Endothelial cell of umbilical vein (primary cell): ENCODE results near the gene SLC39A13. TPM values are rescaled to one million over a fixed set of nuclear protein-coding genes. Genes with fewer than 3 reads are reported as not detected.

Source experiments
- BruUV-seq: library from RNA; stranded (reverse); fragments of 400-500 nt; replicated peaks from 2 replicates; lab custom pipeline; 2021; lab: Mats Ljungman, UMichigan
- CTCF ChIA-PET: fragments of 300-600, 350-600 bp; sonication (Branson Sonifier 250); formaldehyde crosslinking; loops from one replicate; lab custom pipeline; 2021; ENCODE audit warnings: antibody characterized with exemption, inconsistent platforms; lab: Charles Lee
- POLR2A ChIA-PET: fragments of 300-600, 350-600 bp; sonication (Branson Sonifier 250); formaldehyde crosslinking; loops from one replicate; lab custom pipeline; 2021; ENCODE audit warnings: antibody characterized with exemption, inconsistent platforms; lab: Charles Lee
- DNase-seq: peaks from one replicate; pipeline ENCODE4 v3.0.0-alpha.2; 2011; ENCODE audit warnings: low read depth, low spot score
- FAIRE-seq: peaks from 2 replicates; lab custom pipeline; 2011; peaks lifted over from hg19 to GRCh38; lab: Jason Lieb, UNC
- H2AFZ ChIP-seq: 2 replicates; pipeline ENCODE4 v1.6.0; 2012; ENCODE audit warnings: low read depth, low read length, control low read depth, inconsistent platforms
- H3K27ac ChIP-seq: 2 replicates; pipeline ENCODE4 v1.5.1; 2011; ENCODE audit warnings: low read depth, mild to moderate bottlenecking, control low read depth, low read length, moderate library complexity; ENCODE audit not compliant: insufficient read depth
- H3K27me3 ChIP-seq, 2 experiments: 2 replicates each; pipeline versions ENCODE4 v1.6.0 to v1.6.1; 2011; ENCODE audit warnings: low read length in 2 of 2, mixed read lengths in 1 of 2; ENCODE audit not compliant: control insufficient read depth in 2 of 2, insufficient read depth in 2 of 2
- H3K36me3 ChIP-seq, 2 experiments: 2 replicates in 1 of 2; 3 replicates in 1 of 2; pipeline ENCODE4 v1.5.1; 2011; ENCODE audit warnings: low read length in 2 of 2, mild to moderate bottlenecking in 1 of 2, moderate library complexity in 1 of 2; ENCODE audit not compliant: control insufficient read depth in 2 of 2, insufficient read depth in 2 of 2; ENCODE audit errors: extremely low read depth in 1 of 2
- H3K4me1 ChIP-seq: 3 replicates; pipeline ENCODE4 v1.5.1; 2011; ENCODE audit warnings: mild to moderate bottlenecking, low read length; ENCODE audit not compliant: control insufficient read depth, insufficient read depth; ENCODE audit errors: extremely low read depth
- H3K4me2 ChIP-seq: 2 replicates; pipeline ENCODE4 v1.6.1; 2011; ENCODE audit warnings: low read length, control low read depth, mixed read lengths; ENCODE audit not compliant: insufficient read depth
- H3K4me3 ChIP-seq, 3 experiments: fragments of 200-600 bp in 1 of 3; sonication (generic), shearing (Covaris generic) in 1 of 3; replicated peaks in 1 of 3; 2 replicates each; pipeline ENCODE4 v1.5.1; 2011 to 2016; ENCODE audit warnings: control low read depth in 3 of 3, low read length in 3 of 3, mild to moderate bottlenecking in 2 of 3, inconsistent platforms in 1 of 3, low read depth in 1 of 3, moderate library complexity in 1 of 3; ENCODE audit not compliant: insufficient read depth in 1 of 3
- H3K79me2 ChIP-seq: 2 replicates; pipeline ENCODE4 v1.6.0; 2012; ENCODE audit warnings: low read length, inconsistent platforms; ENCODE audit not compliant: control insufficient read depth, insufficient read depth
- H3K9ac ChIP-seq: replicated peaks from 2 replicates; pipeline ENCODE3; 2011; ENCODE audit warnings: low read length, control low read depth; ENCODE audit not compliant: insufficient read depth; ENCODE audit errors: extremely low read depth
- H3K9me1 ChIP-seq: replicated peaks from 3 replicates; pipeline ENCODE4 v1.6.0; 2011; ENCODE audit warnings: mild to moderate bottlenecking, low read length; ENCODE audit not compliant: control insufficient read depth, insufficient read depth; ENCODE audit errors: extremely low read depth
- H3K9me3 ChIP-seq: replicated peaks from 2 replicates; pipeline ENCODE4 v1.5.1; 2012; ENCODE audit warnings: low read length, inconsistent platforms; ENCODE audit not compliant: control insufficient read depth, insufficient read depth
- H4K20me1 ChIP-seq: replicated peaks from 2 replicates; pipeline ENCODE3; 2011; ENCODE audit warnings: mild to moderate bottlenecking, low read length; ENCODE audit not compliant: control insufficient read depth, insufficient read depth; ENCODE audit errors: extremely low read depth
- EZH2 ChIP-seq: IDR thresholded peaks from 2 replicates; pipeline ENCODE4 v1.6.1; 2012; ENCODE audit warnings: borderline replicate concordance, low read depth, mild to moderate bottlenecking, moderate library complexity, low read length, inconsistent platforms; ENCODE audit not compliant: severe bottlenecking
- FOS ChIP-seq: IDR thresholded peaks from 2 replicates; pipeline ENCODE4 v1.6.1; 2011; ENCODE audit warnings: mild to moderate bottlenecking, low read length, moderate library complexity, borderline replicate concordance; ENCODE audit not compliant: insufficient read depth
- GATA2 ChIP-seq: IDR thresholded peaks from 2 replicates; pipeline ENCODE4 v1.7.0; 2011; ENCODE audit warnings: low read depth, mild to moderate bottlenecking, moderate library complexity, mixed read lengths, low read length; ENCODE audit not compliant: insufficient read length, insufficient read depth
- JUN ChIP-seq: IDR thresholded peaks from 2 replicates; pipeline ENCODE4 v1.6.1; 2011; ENCODE audit warnings: borderline replicate concordance, low read depth; ENCODE audit not compliant: insufficient read length, insufficient read depth
- MYC ChIP-seq: IDR thresholded peaks from one replicate; pipeline ENCODE4 v1.6.1; 2011; ENCODE audit warnings: mild to moderate bottlenecking, low read depth, low read length
- POLR2A ChIP-seq: IDR thresholded peaks from 2 replicates; pipeline ENCODE4 v1.6.1; 2012; ENCODE audit warnings: low read depth, mild to moderate bottlenecking, control low read depth, low read length
- POLR2AphosphoS5 ChIP-seq: IDR thresholded peaks from 2 replicates; pipeline ENCODE4 v1.6.1; 2012; ENCODE audit warnings: low read depth, mild to moderate bottlenecking, control low read depth, low read length, moderate library complexity; ENCODE audit not compliant: insufficient read depth
- dilution Hi-C: fragments of 300-500 bp; cut with MboI; formaldehyde crosslinking; loops from one replicate; pipeline ENCODE4 v1.15.0; 2019; ENCODE audit warnings: low sequenced_read_pairs; ENCODE audit not compliant: extremely low pct_ligation_motif_present
- intact Hi-C: fragments of 100-400 bp; cut with micrococcal nuclease; formaldehyde crosslinking; loops from one replicate; pipeline ENCODE4 v1.10.0; 2022
- polyA plus RNA-seq, 4 experiments: library from polyadenylated mRNA; depleted of rRNA in 3 of 4; stranded (reverse) in 3 of 4; unstranded in 1 of 4; fragments of >200 nt; gene quantifications; 2 replicates each; pipeline versions ENCODE4 v1.2.1 to v1.2.3, GENCODE V29; 2011 to 2012; ENCODE audit warnings: missing spikeins in 1 of 4
- total RNA-seq: library from RNA; stranded (reverse); gene quantifications from 2 replicates; pipeline ENCODE4 v1.2.3, GENCODE V29; 2021
- TF ChIP-seq, protein P1 (sequence below), 2 donors: IDR thresholded peaks; 1 replicate in 1 of 2; 2 replicates in 1 of 2; pipeline ENCODE4 v1.5.1; 2011; ENCODE audit warnings: low read length in 2 of 2, mild to moderate bottlenecking in 2 of 2, moderate library complexity in 2 of 2, control low read depth in 1 of 2, inconsistent platforms in 1 of 2, low read depth in 1 of 2; ENCODE audit not compliant: insufficient read depth in 1 of 2; ENCODE audit errors: extremely low read depth in 1 of 2
- TF ChIP-seq, protein P2 (sequence below): IDR thresholded peaks from 2 replicates; pipeline ENCODE4 v1.6.1; 2011; ENCODE audit not compliant: insufficient read depth, insufficient read length

Gene SLC39A13
- total and polyA plus RNA-seq, 2 donors (not counting 3 experiments of a cell fraction or from before 2014, with no cell fraction given), result 91.9 to 94.3 TPM

DNA sequence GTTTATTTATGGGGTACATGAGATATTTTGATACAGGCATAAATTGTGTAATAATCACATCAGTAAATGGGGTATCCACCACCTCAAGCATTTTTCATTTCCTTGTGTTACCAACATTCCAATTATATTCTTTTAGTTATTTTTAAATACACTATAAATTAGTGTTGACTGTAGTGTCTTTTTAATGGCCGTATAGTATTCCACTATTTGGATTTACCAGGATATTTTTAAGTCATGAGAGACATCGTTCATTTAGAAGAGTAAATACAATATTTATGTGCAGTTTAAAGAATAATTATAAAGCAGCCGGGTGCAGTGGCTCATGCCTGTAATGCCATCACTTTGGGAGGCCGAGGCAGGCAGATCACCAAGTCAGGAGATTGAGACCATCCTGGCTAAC is 23.9 kb upstream of the SLC39A13 start:
- H2AFZ ChIP-seq, result no peak overlapping the region
- intact Hi-C loops, result no loop called here
- no peak overlapping the region for H3K9ac ChIP-seq
- ChIA-PET POLR2A (no interaction called here), CTCF (no interaction called here)
- no peak overlapping the region for H3K27ac ChIP-seq
- no peaks in the 10 kb centered on the region for H3K79me2 ChIP-seq
- no TSS peak for BruUV-seq
- no peaks in the 10 kb centered on the region for H3K27me3 ChIP-seq
- no peaks in the 10 kb centered on the region for H3K9me3 ChIP-seq
- H3K4me3 ChIP-seq, result no peak overlapping the region
- no peaks in the 10 kb centered on the region for H3K4me1 ChIP-seq
- H3K9me1 ChIP-seq, result no peaks in the 10 kb centered on the region
- no peak overlapping the region for H3K4me2 ChIP-seq
- H3K36me3 ChIP-seq, result no peaks in the 10 kb centered on the region
- no peaks in the 10 kb centered on the region for H4K20me1 ChIP-seq
- FAIRE-seq, result peak; percentile 38
- dilution Hi-C loops, result no loop called here
- TF ChIP-seq GATA2 (no peak), FOS (no peak), POLR2A (no peak), EZH2 (no peak), JUN (no peak), MYC (no peak), POLR2AphosphoS5 (no peak)
- TF ChIP-seq, protein P1, sequence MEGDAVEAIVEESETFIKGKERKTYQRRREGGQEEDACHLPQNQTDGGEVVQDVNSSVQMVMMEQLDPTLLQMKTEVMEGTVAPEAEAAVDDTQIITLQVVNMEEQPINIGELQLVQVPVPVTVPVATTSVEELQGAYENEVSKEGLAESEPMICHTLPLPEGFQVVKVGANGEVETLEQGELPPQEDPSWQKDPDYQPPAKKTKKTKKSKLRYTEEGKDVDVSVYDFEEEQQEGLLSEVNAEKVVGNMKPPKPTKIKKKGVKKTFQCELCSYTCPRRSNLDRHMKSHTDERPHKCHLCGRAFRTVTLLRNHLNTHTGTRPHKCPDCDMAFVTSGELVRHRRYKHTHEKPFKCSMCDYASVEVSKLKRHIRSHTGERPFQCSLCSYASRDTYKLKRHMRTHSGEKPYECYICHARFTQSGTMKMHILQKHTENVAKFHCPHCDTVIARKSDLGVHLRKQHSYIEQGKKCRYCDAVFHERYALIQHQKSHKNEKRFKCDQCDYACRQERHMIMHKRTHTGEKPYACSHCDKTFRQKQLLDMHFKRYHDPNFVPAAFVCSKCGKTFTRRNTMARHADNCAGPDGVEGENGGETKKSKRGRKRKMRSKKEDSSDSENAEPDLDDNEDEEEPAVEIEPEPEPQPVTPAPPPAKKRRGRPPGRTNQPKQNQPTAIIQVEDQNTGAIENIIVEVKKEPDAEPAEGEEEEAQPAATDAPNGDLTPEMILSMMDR (IDR thresholded peaks at IDR 0.05; ENCODE audit: extremely low read depth in 1 of 2, insufficient read depth in 1 of 2, low read depth in 1 of 2, low read length in 2 of 2), result no peak
- TF ChIP-seq, protein P2, sequence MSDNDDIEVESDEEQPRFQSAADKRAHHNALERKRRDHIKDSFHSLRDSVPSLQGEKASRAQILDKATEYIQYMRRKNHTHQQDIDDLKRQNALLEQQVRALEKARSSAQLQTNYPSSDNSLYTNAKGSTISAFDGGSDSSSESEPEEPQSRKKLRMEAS, result no peak
- no peak for DNase-seq
